K562 (cell line): ENCODE results near the gene AURKB. TPM values are rescaled to one million over a fixed set of nuclear protein-coding genes. Genes with fewer than 3 reads are reported as not detected.
A peak's percentile ranks its signal among the peaks of the same experiment; 100 is the strongest.

Experiments used
- CBX5 ChIP-seq: IDR thresholded peaks from 2 replicates; pipeline ENCODE4 v1.6.1; 2014; ENCODE audit warnings: low read depth, borderline replicate concordance
- DIDO1 ChIP-seq: fragments of 450-650 bp; IDR thresholded peaks from 2 replicates; pipeline ENCODE4 v1.6.1; 2016; ENCODE audit warnings: low read depth, missing biosample characterization, missing genetic modification characterization
- GTF2B ChIP-seq: IDR thresholded peaks from 2 replicates; pipeline ENCODE4 v1.6.1; 2011; ENCODE audit not compliant: insufficient read length; ENCODE audit errors: extremely low read depth
- KDM4B ChIP-seq, 2 experiments: fragments of 450-650 bp in 1 of 2; sonication (generic) in 1 of 2; IDR thresholded peaks; 2 replicates each; pipeline ENCODE4 v1.6.1; 2016 to 2017; ENCODE audit warnings: borderline replicate concordance in 2 of 2, antibody characterized with exemption in 1 of 2, low read depth in 1 of 2, mild to moderate bottlenecking in 1 of 2
- L3MBTL2 ChIP-seq: fragments of 450-650 bp; IDR thresholded peaks from 2 replicates; pipeline ENCODE4 v1.6.1; 2016; ENCODE audit warnings: mild to moderate bottlenecking, moderate library complexity
- LEF1 ChIP-seq: fragments of 450-650 bp; IDR thresholded peaks from 2 replicates; pipeline ENCODE4 v1.6.1; 2016; ENCODE audit warnings: mild to moderate bottlenecking
- NFE2L1 ChIP-seq: fragments of 450-650 bp; IDR thresholded peaks from 2 replicates; pipeline ENCODE4 v1.6.1; 2016; ENCODE audit warnings: missing genetic modification characterization, low read depth, mild to moderate bottlenecking, missing compliant biosample characterization, moderate library complexity, borderline replicate concordance
- PRPF4 ChIP-seq: fragments of 200-400 bp; formaldehyde crosslinking; IDR thresholded peaks from one replicate; pipeline ENCODE4 v1.6.1; 2017; ENCODE audit warnings: low read length, low read depth, mild to moderate bottlenecking; ENCODE audit not compliant: insufficient read depth, poor library complexity, severe bottlenecking
- SFPQ ChIP-seq: fragments of 200-400 bp; formaldehyde crosslinking; IDR thresholded peaks from 2 replicates; pipeline ENCODE4 v1.6.1; 2017; ENCODE audit warnings: mild to moderate bottlenecking, low read depth, low read length, moderate library complexity
- SMAD1 ChIP-seq: fragments of 150-350 bp; IDR thresholded peaks from 2 replicates; pipeline ENCODE4 v1.6.1; 2014; ENCODE audit warnings: low read length, low read depth; ENCODE audit not compliant: partially characterized antibody
- ZBTB11 ChIP-seq, 3 experiments: fragments of 200-800 bp in 1 of 3; fragments of 250-450 bp in 1 of 3; fragments of 450-650 bp in 1 of 3; sonication (Bioruptor Pico) in 1 of 3; sonication (Bioruptor generic) in 1 of 3; formaldehyde crosslinking in 1 of 3; IDR thresholded peaks; 2 replicates each; pipeline versions ENCODE4 v1.6.1 to v1.8.0; 2016 to 2022; ENCODE audit warnings: mild to moderate bottlenecking in 2 of 3, missing genetic modification characterization in 2 of 3, missing compliant biosample characterization in 1 of 3, moderate library complexity in 1 of 3
- ZNF23 ChIP-seq: fragments of 250-450 bp; sonication (Bioruptor Pico); IDR thresholded peaks from 2 replicates; pipeline ENCODE4 v1.4.0; 2020; ENCODE audit warnings: mild to moderate bottlenecking
- ZNF239 ChIP-seq: fragments of 250-450 bp; sonication (Bioruptor Pico); IDR thresholded peaks from 2 replicates; pipeline ENCODE4 v1.4.0; 2020; ENCODE audit warnings: mild to moderate bottlenecking
- polyA plus RNA-seq, 8 experiments: library from polyadenylated mRNA; depleted of rRNA in 4 of 8; stranded (reverse) in 5 of 8; unstranded in 3 of 8; fragments of >200 nt; fragmentation: Nextera tagmentation in 2 of 8; fragmentation: Illumina TruSeq in 1 of 8; extraction: Ambion mirVana in 2 of 8; extraction: Trizol in 1 of 8; gene quantifications; 2 replicates each; pipeline versions ENCODE4 v1.2.1 to v1.2.3, GENCODE V29; 2011 to 2014; ENCODE audit warnings: inconsistent platforms in 1 of 8, missing spikeins in 1 of 8
- total RNA-seq, 7 experiments: library from RNA; depleted of rRNA in 6 of 7; stranded (reverse); fragments of >200 nt in 6 of 7; fragmentation: Illumina TruSeq in 2 of 7; extraction: Trizol in 2 of 7; gene quantifications; 2 replicates each; pipeline versions ENCODE4 v1.2.1 to v1.2.3, GENCODE V29; 2011 to 2021; ENCODE audit warnings: low replicate concordance in 1 of 7
- TF ChIP-seq, protein P1 (sequence below): fragments of 450-650 bp; formaldehyde crosslinking; conservative IDR thresholded peaks from 2 replicates; pipeline ENCODE4 v1.4.0; 2022; ENCODE audit warnings: mild to moderate bottlenecking, missing genetic modification characterization

Gene AURKB
- total and polyA plus RNA-seq, 9 of the 15 experiments (the other 6 are each of a cell fraction or from before 2014, with no cell fraction given) = 27.2 to 114 (median 74.8) TPM

GRCh38 chr17:8209907-8210760 is at the start of gene AURKB (continued):
- TF ChIP-seq ZNF239 (CRISPR knock-in tag) (no peak), KDM4B (IDR thresholded peaks at IDR 0.05; ENCODE audit: borderline replicate concordance in 2 of 2, low read depth in 1 of 2) (no peak), L3MBTL2 (peak; percentile 91), SMAD1 (no peak), CBX5 (no peak), GTF2B (peak; percentile 56), NFE2L1 (tag) (no peak), PRPF4 (no peak), SFPQ (no peak), DIDO1 (tag) (no peak), ZNF23 (CRISPR knock-in tag) (no peak), LEF1 (no peak), ZBTB11 (CRISPR knock-in tag; IDR thresholded peaks at IDR 0.05) (0 out of 6 replicates have a peak, but pooled peaks of 1 of the 3 experiments have one; percentile 17)
- TF ChIP-seq, protein P1, sequence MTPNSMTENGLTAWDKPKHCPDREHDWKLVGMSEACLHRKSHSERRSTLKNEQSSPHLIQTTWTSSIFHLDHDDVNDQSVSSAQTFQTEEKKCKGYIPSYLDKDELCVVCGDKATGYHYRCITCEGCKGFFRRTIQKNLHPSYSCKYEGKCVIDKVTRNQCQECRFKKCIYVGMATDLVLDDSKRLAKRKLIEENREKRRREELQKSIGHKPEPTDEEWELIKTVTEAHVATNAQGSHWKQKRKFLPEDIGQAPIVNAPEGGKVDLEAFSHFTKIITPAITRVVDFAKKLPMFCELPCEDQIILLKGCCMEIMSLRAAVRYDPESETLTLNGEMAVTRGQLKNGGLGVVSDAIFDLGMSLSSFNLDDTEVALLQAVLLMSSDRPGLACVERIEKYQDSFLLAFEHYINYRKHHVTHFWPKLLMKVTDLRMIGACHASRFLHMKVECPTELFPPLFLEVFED (CRISPR knock-in tag) = no peak
